OCI-LY3 (cell line): ENCODE measurements around the gene KRT80.

Experiments used
- H2AFZ ChIP-seq: fragments of 200-600, 300-600 bp; shearing (Covaris generic); 2 replicates; pipeline ENCODE4 v1.6.0; 2014; ENCODE audit warnings: antibody characterized with exemption, low read depth, low read length
- H3K27ac ChIP-seq: fragments of 200-600, 300-600 bp; sonication (generic); 2 replicates; pipeline ENCODE4 v1.5.1; 2014; ENCODE audit warnings: mild to moderate bottlenecking, low read length, moderate library complexity, mixed read lengths
- H3K27me3 ChIP-seq: fragments of 200-600, 300-600 bp; sonication (generic); 2 replicates; pipeline ENCODE4 v1.6.1; 2014; ENCODE audit warnings: low read depth, low read length, mixed read lengths
- H3K36me3 ChIP-seq: fragments of 200-600, 300-600 bp; sonication (generic); replicated peaks from 2 replicates; pipeline ENCODE3; 2014; ENCODE audit warnings: low read depth, low read length, mixed read lengths
- H3K4me1 ChIP-seq: fragments of 300-600, 200-600 bp; sonication (generic); 2 replicates; pipeline ENCODE4 v1.6.1; 2014; ENCODE audit warnings: low read length, mixed read lengths
- H3K4me2 ChIP-seq: fragments of 200-600, 300-600 bp; sonication (generic); 2 replicates; pipeline ENCODE4 v1.6.1; 2014; ENCODE audit warnings: low read length, mixed read lengths
- H3K4me3 ChIP-seq: fragments of 300-600, 200-600 bp; sonication (generic); 2 replicates; pipeline ENCODE4 v1.5.1; 2014; ENCODE audit warnings: antibody characterized with exemption, mild to moderate bottlenecking, low read length, moderate library complexity
- H3K79me2 ChIP-seq: fragments of 300-600, 200-600 bp; shearing (Covaris generic); 2 replicates; pipeline ENCODE4 v1.6.1; 2014; ENCODE audit warnings: mild to moderate bottlenecking, low read length, mixed read lengths
- H3K9ac ChIP-seq: fragments of 300-600, 200-600 bp; shearing (Covaris generic); 2 replicates; pipeline ENCODE4 v1.6.0; 2014; ENCODE audit warnings: mild to moderate bottlenecking, low read length, moderate library complexity
- H3K9me3 ChIP-seq: fragments of 200-600, 300-600 bp; shearing (Covaris generic); 2 replicates; pipeline ENCODE4 v1.6.1; 2014; ENCODE audit warnings: low read length, mixed read lengths; ENCODE audit not compliant: insufficient read depth
- H4K20me1 ChIP-seq: fragments of 200-600, 300-600 bp; sonication (generic); 2 replicates; pipeline ENCODE4 v1.6.1; 2016; ENCODE audit warnings: low read length, mixed read lengths; ENCODE audit not compliant: insufficient read depth
- CTCF ChIP-seq: fragments of 200-600, 300-600 bp; sonication (generic); IDR thresholded peaks from 2 replicates; pipeline ENCODE4 v1.5.1; 2014; ENCODE audit warnings: antibody characterized with exemption, low read length, low read depth
- EZH2phosphoT487 ChIP-seq: fragments of 200-600 bp; shearing (Covaris generic); IDR thresholded peaks from 2 replicates; pipeline ENCODE4 v1.6.1; 2018; ENCODE audit warnings: antibody characterized with exemption, mixed run types, low read depth

The KRT80 gene

GRCh38 chr12:52126050-52126604 lies 65.7 kb downstream of the KRT80 start:
- H3K4me1 ChIP-seq = peaks cover 31% of the 10 kb centered on the region
- no peaks in the 10 kb centered on the region for H4K20me1 ChIP-seq
- H3K4me2 ChIP-seq = no peak overlapping the region
- H3K36me3 ChIP-seq = no peaks in the 10 kb centered on the region
- TF ChIP-seq CTCF (no peak), EZH2phosphoT487 (no peak)
- no peaks in the 10 kb centered on the region for H3K27me3 ChIP-seq
- H3K4me3 ChIP-seq = no peak overlapping the region
- no peak overlapping the region for H2AFZ ChIP-seq
- H3K9ac ChIP-seq = no peak overlapping the region
- H3K27ac ChIP-seq = no peak overlapping the region
- no peaks in the 10 kb centered on the region for H3K79me2 ChIP-seq
- H3K9me3 ChIP-seq = no peaks in the 10 kb centered on the region

GRCh38 chr12:52125476-52125900 lies 66.3 kb downstream of the KRT80 start:
- TF ChIP-seq CTCF (no peak), EZH2phosphoT487 (no peak)
- Histone ChIP-seq H3K27ac (no peak overlapping the region), H4K20me1 (no peaks in the 10 kb centered on the region), H3K4me3 (no peak overlapping the region), H3K79me2 (no peaks in the 10 kb centered on the region), H3K4me2 (no peak overlapping the region), H3K27me3 (no peaks in the 10 kb centered on the region), H2AFZ (no peak overlapping the region), H3K9me3 (no peaks in the 10 kb centered on the region), H3K4me1 (peaks cover 36% of the 10 kb centered on the region), H3K9ac (no peak overlapping the region), H3K36me3 (no peaks in the 10 kb centered on the region)

- no peaks in the 10 kb centered on the region for H3K27me3 ChIP-seq
- peak overlapping the region; percentile 34 for H3K4me3 ChIP-seq
- H3K36me3 ChIP-seq = no peaks in the 10 kb centered on the region
- peak overlapping the region; percentile 6; the same call in 1 of the 2 replicates for H3K9ac ChIP-seq
- no peaks in the 10 kb centered on the region for H3K9me3 ChIP-seq
- H2AFZ ChIP-seq = peak overlapping the region; percentile 92
- H3K4me2 ChIP-seq = peak overlapping the region; percentile 58
- H3K79me2 ChIP-seq = no peaks in the 10 kb centered on the region
- no peaks in the 10 kb centered on the region for H4K20me1 ChIP-seq
- no peak for TF ChIP-seq CTCF
- H3K27ac ChIP-seq = no peak overlapping the region
- peaks cover 53% of the 10 kb centered on the region for H3K4me1 ChIP-seq
Measured at GRCh38 chr12:52123487-52124186, 68.2 kb downstream of the KRT80 start.

- Histone ChIP-seq H3K4me2 (no peak overlapping the region), H3K9me3 (no peaks in the 10 kb centered on the region), H4K20me1 (no peaks in the 10 kb centered on the region), H3K36me3 (no peaks in the 10 kb centered on the region), H3K9ac (no peak overlapping the region), H3K4me3 (no peak overlapping the region), H3K27me3 (no peaks in the 10 kb centered on the region), H2AFZ (no peak overlapping the region), H3K4me1 (peaks cover 61% of the 10 kb centered on the region), H3K79me2 (no peaks in the 10 kb centered on the region), H3K27ac (no peak overlapping the region)
- TF ChIP-seq EZH2phosphoT487 = no peak
- no peak for TF ChIP-seq CTCF
Measured at GRCh38 chr12:52122904-52123303, 68.9 kb downstream of the KRT80 start.
